Measurements from ENCODE around the gene HEBP1.

DNA sequence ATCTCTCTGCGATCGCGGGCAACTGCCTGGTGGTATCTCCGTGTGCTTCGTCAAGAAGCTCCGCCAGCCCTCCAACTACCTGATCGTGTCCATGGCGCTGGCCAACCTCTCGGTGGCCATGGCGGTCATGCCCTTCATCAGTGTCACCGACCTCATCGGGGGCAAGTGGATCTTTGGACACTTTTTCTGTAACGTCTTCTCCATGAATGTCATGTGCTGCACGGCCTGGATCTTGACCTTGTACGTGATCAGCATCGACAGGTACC lies 1.6 kb upstream of the HEBP1 start:
- TF ChIP-seq, protein P1, sequence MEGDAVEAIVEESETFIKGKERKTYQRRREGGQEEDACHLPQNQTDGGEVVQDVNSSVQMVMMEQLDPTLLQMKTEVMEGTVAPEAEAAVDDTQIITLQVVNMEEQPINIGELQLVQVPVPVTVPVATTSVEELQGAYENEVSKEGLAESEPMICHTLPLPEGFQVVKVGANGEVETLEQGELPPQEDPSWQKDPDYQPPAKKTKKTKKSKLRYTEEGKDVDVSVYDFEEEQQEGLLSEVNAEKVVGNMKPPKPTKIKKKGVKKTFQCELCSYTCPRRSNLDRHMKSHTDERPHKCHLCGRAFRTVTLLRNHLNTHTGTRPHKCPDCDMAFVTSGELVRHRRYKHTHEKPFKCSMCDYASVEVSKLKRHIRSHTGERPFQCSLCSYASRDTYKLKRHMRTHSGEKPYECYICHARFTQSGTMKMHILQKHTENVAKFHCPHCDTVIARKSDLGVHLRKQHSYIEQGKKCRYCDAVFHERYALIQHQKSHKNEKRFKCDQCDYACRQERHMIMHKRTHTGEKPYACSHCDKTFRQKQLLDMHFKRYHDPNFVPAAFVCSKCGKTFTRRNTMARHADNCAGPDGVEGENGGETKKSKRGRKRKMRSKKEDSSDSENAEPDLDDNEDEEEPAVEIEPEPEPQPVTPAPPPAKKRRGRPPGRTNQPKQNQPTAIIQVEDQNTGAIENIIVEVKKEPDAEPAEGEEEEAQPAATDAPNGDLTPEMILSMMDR (IDR thresholded peaks at IDR 0.05), result no peak
- TF ChIP-seq POLR2A (IDR thresholded peaks at IDR 0.05; ENCODE audit: low read depth) (no peak), EP300 (IDR thresholded peaks at IDR 0.05) (no peak)

All from esophagus muscularis mucosa (tissue), 4 donors.